SK-N-SH (cell line): Measurements from ENCODE around the gene MAX. TPM values are rescaled to one million over a fixed set of nuclear protein-coding genes. Genes with fewer than 3 reads are reported as not detected.

Source experiments
- CTCF ChIA-PET: fragments of 300-600, 350-600 bp; formaldehyde crosslinking; extraction: SDS; loops from one replicate; lab custom pipeline; 2021; lab: Yijun Ruan, JAX
- POLR2A ChIA-PET: fragments of 350-600 bp; sonication (Branson Sonifier 250); formaldehyde crosslinking; extraction: SDS; loops from one replicate; lab custom pipeline; 2020; ENCODE audit warnings: antibody characterized with exemption, inconsistent platforms; lab: Yijun Ruan, JAX
- DNase-seq: peaks from one replicate; pipeline ENCODE4 v3.0.0; 2012
- H2AFZ ChIP-seq: fragments of 200-600 bp; sonication (generic); 2 replicates; pipeline ENCODE4 v1.8.1; 2016; ENCODE audit warnings: antibody characterized with exemption, mild to moderate bottlenecking, low read depth
- H3F3A ChIP-seq: fragments of 200-600 bp; sonication (generic); replicated peaks from 2 replicates; pipeline ENCODE3; 2016; ENCODE audit warnings: antibody characterized with exemption, mild to moderate bottlenecking; ENCODE audit not compliant: insufficient read depth
- H3K27ac ChIP-seq, 2 experiments: fragments of 200-500 bp in 1 of 2; fragments of 200-600 bp in 1 of 2; sonication (Bioruptor generic) in 1 of 2; sonication (generic), shearing (Covaris generic) in 1 of 2; 2 replicates each; pipeline versions ENCODE4 v1.5.1 to v1.6.1; 2014 to 2016; ENCODE audit warnings: low read depth in 2 of 2, inconsistent platforms in 1 of 2, low read length in 1 of 2, mild to moderate bottlenecking in 1 of 2, mixed read lengths in 1 of 2
- H3K27me3 ChIP-seq: fragments of 200-600 bp; sonication (generic), shearing (Covaris generic); 2 replicates; pipeline ENCODE4 v1.6.1; 2016; ENCODE audit warnings: mixed run types; ENCODE audit not compliant: insufficient read depth
- H3K36me3 ChIP-seq, 2 experiments: fragments of 200-500 bp in 1 of 2; fragments of 200-600 bp in 1 of 2; sonication (Bioruptor generic) in 1 of 2; sonication (generic) in 1 of 2; replicated peaks in 1 of 2; 2 replicates each; pipeline versions ENCODE3 to v1.5.1; 2014 to 2016; ENCODE audit warnings: low read length in 1 of 2, mild to moderate bottlenecking in 1 of 2; ENCODE audit not compliant: insufficient read depth in 2 of 2, control insufficient read depth in 1 of 2
- H3K4me1 ChIP-seq, 2 experiments: fragments of 200-500 bp in 1 of 2; fragments of 200-600 bp in 1 of 2; sonication (Bioruptor generic) in 1 of 2; sonication (generic), shearing (Covaris generic) in 1 of 2; 2 replicates each; pipeline versions ENCODE4 v1.5.1 to v1.6.1; 2014 to 2016; ENCODE audit warnings: low read depth in 1 of 2, low read length in 1 of 2, mixed run types in 1 of 2; ENCODE audit not compliant: insufficient read depth in 2 of 2, control insufficient read depth in 1 of 2
- H3K4me2 ChIP-seq: fragments of 200-600 bp; sonication (generic), shearing (Covaris generic); 2 replicates; pipeline ENCODE4 v1.6.1; 2017; ENCODE audit warnings: mixed run types
- H3K4me3 ChIP-seq, 2 experiments: fragments of 200-500 bp in 1 of 2; fragments of 200-600 bp in 1 of 2; sonication (Bioruptor generic) in 1 of 2; sonication (generic), shearing (Covaris generic) in 1 of 2; 2 replicates each; pipeline versions ENCODE4 v1.5.1 to v1.8.1; 2014 to 2016; ENCODE audit warnings: low read depth in 2 of 2, inconsistent platforms in 1 of 2, low read length in 1 of 2, mild to moderate bottlenecking in 1 of 2, mixed read lengths in 1 of 2, moderate library complexity in 1 of 2
- H3K79me2 ChIP-seq: fragments of 200-600 bp; sonication (generic); 2 replicates; pipeline ENCODE4 v1.8.1; 2017; ENCODE audit warnings: mild to moderate bottlenecking; ENCODE audit not compliant: insufficient read depth
- H3K9ac ChIP-seq: fragments of 200-600 bp; sonication (generic); 2 replicates; pipeline ENCODE4 v1.6.1; 2017; ENCODE audit warnings: mixed run types
- H3K9me2 ChIP-seq: fragments of 200-600 bp; sonication (generic); 2 replicates; pipeline ENCODE4 v1.6.1; 2017; ENCODE audit warnings: mixed run types
- H3K9me3 ChIP-seq: fragments of 200-600 bp; sonication (generic); 2 replicates; pipeline ENCODE4 v1.6.1; 2017; ENCODE audit warnings: mixed run types, mild to moderate bottlenecking, moderate library complexity
- H4K20me1 ChIP-seq: fragments of 200-600 bp; sonication (generic); 2 replicates; pipeline ENCODE4 v1.6.1; 2017; ENCODE audit warnings: mild to moderate bottlenecking, mixed run types; ENCODE audit not compliant: insufficient read depth
- FOSL2 ChIP-seq: IDR thresholded peaks from 2 replicates; pipeline ENCODE4 v1.4.0; 2012; ENCODE audit warnings: low read depth, mild to moderate bottlenecking, moderate library complexity, borderline replicate concordance
- FOXM1 ChIP-seq: IDR thresholded peaks from 2 replicates; pipeline ENCODE4 v1.4.0; 2012; ENCODE audit warnings: low read depth, mild to moderate bottlenecking
- NFIC ChIP-seq: IDR thresholded peaks from 2 replicates; pipeline ENCODE4 v1.4.0; 2012; ENCODE audit warnings: borderline replicate concordance
- POLR2AphosphoS5 ChIP-seq: IDR thresholded peaks from 2 replicates; pipeline ENCODE4 v1.6.1; 2012; ENCODE audit warnings: low read depth, low read length
- RFX5 ChIP-seq: IDR thresholded peaks from 2 replicates; pipeline ENCODE4 v1.6.1; 2012; ENCODE audit warnings: mild to moderate bottlenecking, improper control_type of control experiment, low read length
- RXRA ChIP-seq: IDR thresholded peaks from 2 replicates; pipeline ENCODE4 v1.4.0; 2012; ENCODE audit warnings: low read depth, mild to moderate bottlenecking, borderline replicate concordance
- SMC3 ChIP-seq: IDR thresholded peaks from 2 replicates; pipeline ENCODE4 v1.6.1; 2012; ENCODE audit warnings: low read depth, low read length, improper control_type of control experiment
- TEAD4 ChIP-seq: IDR thresholded peaks from 2 replicates; pipeline ENCODE4 v1.4.0; 2012; ENCODE audit warnings: mild to moderate bottlenecking, borderline replicate concordance; ENCODE audit not compliant: insufficient read depth
- YY1 ChIP-seq: IDR thresholded peaks from 2 replicates; pipeline ENCODE4 v1.4.0; 2012; ENCODE audit warnings: low read depth, mild to moderate bottlenecking
- WGBS: methylation state at CpG from one replicate; pipeline ENCODE4 v1.1.6; 2017; ENCODE audit warnings: low lambda C conversion rate; 5-methylcytosine and 5-hydroxymethylcytosine counted together
- polyA plus RNA-seq, 3 experiments: library from polyadenylated mRNA; depleted of rRNA; stranded (reverse); fragments of >200 nt; gene quantifications; 2 replicates each; pipeline ENCODE4 v1.2.3, GENCODE V29; 2012
- TF ChIP-seq, protein P1 (sequence below): IDR thresholded peaks from 2 replicates; pipeline ENCODE4 v1.4.0; 2012; ENCODE audit warnings: low read depth, borderline replicate concordance
- TF ChIP-seq, protein P2 (sequence below): fragments of 150-350 bp; IDR thresholded peaks from 2 replicates; pipeline ENCODE4 v1.6.1; 2016; ENCODE audit warnings: mild to moderate bottlenecking, low read depth, low read length
- TF ChIP-seq, protein P3 (sequence below): fragments of 150-350 bp; IDR thresholded peaks from 2 replicates; pipeline ENCODE4 v1.6.1; 2017; ENCODE audit warnings: antibody characterized with exemption, low read length, low read depth, borderline replicate concordance

Gene MAX
- polyA plus RNA-seq, 1 of the 3 experiments (the other 2 are of a cell fraction): 103 TPM

DNA sequence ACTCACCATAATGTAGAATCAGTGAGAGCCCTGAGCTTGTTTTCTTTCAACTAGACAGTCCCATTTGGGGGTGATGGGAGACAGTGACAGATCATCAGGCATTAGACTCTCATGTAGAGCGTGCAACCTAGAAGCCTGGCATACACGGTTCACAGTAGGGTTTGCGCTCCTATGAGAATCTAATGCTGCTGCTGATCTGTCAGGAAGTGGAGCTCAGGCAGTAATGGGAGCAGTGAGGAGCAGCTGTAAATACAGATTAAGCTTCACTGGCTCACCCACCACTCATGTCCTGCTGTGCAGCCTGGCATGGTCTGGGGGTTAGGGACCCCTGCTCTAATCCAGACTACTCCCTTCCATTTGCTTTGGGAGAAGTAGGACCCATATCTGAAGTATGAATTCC lies 60.0 kb downstream of the MAX start:
- H3K79me2 ChIP-seq: no peaks in the 10 kb centered on the region
- no peaks in the 10 kb centered on the region for H3K9me2 ChIP-seq
- ChIA-PET CTCF (interaction anchor here (0.8 kb wide), 1 partner anchor 23 kb away, joined by 3 read pairs; no protein-coding TSS in a partner anchor), POLR2A (no interaction called here)
- no peak overlapping the region for H3K4me3 ChIP-seq
- H4K20me1 ChIP-seq: no peaks in the 10 kb centered on the region
- no peaks in the 10 kb centered on the region for H3K9me3 ChIP-seq
- 91% methylated on average over 3 of the region's 3 CpGs for WGBS
- H3K27me3 ChIP-seq: no peaks in the 10 kb centered on the region
- TF ChIP-seq NFIC (no peak), FOSL2 (no peak), RXRA (no peak), RFX5 (no peak)
- H3K4me2 ChIP-seq: no peak overlapping the region
- no peak overlapping the region for H3K9ac ChIP-seq
- no peak overlapping the region for H3K27ac ChIP-seq
- H3F3A ChIP-seq: peaks cover 5% of the 10 kb centered on the region
- no peak for DNase-seq
- H3K4me1 ChIP-seq: no peaks in the 10 kb centered on the region
- H3K36me3 ChIP-seq: peaks cover 18 to 34% of the 10 kb centered on the region in 2 experiments
- H2AFZ ChIP-seq: no peak overlapping the region

DNA sequence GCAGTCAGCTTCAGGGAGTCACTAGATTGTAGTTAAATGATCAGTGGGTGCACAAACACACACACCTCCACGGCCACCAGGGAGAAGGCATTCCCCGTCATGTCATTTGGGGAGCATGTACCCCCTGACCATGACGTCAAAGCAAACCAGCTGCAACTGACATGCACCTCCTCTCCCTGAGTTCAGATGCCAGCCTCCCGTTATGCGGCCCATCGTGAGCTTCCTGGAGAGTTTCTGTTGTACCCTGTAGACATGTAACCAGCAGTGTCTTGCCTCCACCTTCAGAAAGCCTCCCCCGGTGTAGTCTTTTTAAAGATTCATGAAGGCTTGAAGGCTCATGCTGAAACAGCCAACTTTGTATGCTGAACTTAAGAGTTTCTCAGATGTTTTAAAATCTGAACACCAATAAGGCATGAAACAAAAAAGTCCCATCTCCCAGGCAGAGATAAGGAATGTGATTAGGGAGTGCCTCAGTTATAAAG lies 60.8 kb downstream of the MAX start:
- Histone ChIP-seq H3K27me3 (no peaks in the 10 kb centered on the region), H3K4me3 (no peak overlapping the region), H4K20me1 (no peaks in the 10 kb centered on the region), H3K4me2 (no peak overlapping the region), H3F3A (peaks cover under 1% of the 10 kb centered on the region), H2AFZ (no peak overlapping the region), H3K9me3 (no peaks in the 10 kb centered on the region), H3K36me3 (peaks cover 13 to 34% of the 10 kb centered on the region in 2 experiments), H3K27ac (no peak overlapping the region), H3K9ac (no peak overlapping the region), H3K79me2 (no peaks in the 10 kb centered on the region), H3K9me2 (no peaks in the 10 kb centered on the region), H3K4me1 (no peaks in the 10 kb centered on the region)
- 97% methylated on average over 6 of the region's 7 CpGs for WGBS
- CTCF ChIA-PET: interaction anchor here (1.4 kb wide), 2 partner anchors 12 to 22 kb away, joined by 4 to 6 read pairs; no protein-coding TSS in a partner anchor
- no peak for TF ChIP-seq SMC3
- no peak for TF ChIP-seq POLR2AphosphoS5
- TF ChIP-seq, protein P1, sequence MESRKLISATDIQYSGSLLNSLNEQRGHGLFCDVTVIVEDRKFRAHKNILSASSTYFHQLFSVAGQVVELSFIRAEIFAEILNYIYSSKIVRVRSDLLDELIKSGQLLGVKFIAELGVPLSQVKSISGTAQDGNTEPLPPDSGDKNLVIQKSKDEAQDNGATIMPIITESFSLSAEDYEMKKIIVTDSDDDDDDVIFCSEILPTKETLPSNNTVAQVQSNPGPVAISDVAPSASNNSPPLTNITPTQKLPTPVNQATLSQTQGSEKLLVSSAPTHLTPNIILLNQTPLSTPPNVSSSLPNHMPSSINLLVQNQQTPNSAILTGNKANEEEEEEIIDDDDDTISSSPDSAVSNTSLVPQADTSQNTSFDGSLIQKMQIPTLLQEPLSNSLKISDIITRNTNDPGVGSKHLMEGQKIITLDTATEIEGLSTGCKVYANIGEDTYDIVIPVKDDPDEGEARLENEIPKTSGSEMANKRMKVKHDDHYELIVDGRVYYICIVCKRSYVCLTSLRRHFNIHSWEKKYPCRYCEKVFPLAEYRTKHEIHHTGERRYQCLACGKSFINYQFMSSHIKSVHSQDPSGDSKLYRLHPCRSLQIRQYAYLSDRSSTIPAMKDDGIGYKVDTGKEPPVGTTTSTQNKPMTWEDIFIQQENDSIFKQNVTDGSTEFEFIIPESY: no peak
- TF ChIP-seq, protein P2, sequence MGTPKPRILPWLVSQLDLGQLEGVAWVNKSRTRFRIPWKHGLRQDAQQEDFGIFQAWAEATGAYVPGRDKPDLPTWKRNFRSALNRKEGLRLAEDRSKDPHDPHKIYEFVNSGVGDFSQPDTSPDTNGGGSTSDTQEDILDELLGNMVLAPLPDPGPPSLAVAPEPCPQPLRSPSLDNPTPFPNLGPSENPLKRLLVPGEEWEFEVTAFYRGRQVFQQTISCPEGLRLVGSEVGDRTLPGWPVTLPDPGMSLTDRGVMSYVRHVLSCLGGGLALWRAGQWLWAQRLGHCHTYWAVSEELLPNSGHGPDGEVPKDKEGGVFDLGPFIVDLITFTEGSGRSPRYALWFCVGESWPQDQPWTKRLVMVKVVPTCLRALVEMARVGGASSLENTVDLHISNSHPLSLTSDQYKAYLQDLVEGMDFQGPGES: no peak
- TF ChIP-seq, protein P3, sequence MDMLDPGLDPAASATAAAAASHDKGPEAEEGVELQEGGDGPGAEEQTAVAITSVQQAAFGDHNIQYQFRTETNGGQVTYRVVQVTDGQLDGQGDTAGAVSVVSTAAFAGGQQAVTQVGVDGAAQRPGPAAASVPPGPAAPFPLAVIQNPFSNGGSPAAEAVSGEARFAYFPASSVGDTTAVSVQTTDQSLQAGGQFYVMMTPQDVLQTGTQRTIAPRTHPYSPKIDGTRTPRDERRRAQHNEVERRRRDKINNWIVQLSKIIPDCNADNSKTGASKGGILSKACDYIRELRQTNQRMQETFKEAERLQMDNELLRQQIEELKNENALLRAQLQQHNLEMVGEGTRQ: no peak
- TF ChIP-seq TEAD4: no peak
- no peak for TF ChIP-seq FOXM1
- TF ChIP-seq RFX5: no peak
- TF ChIP-seq YY1: no peak
- POLR2A ChIA-PET: no interaction called here
- no peak for DNase-seq
